HCEC 1CT (cell line): ENCODE measurements around the gene CCDC33.

ENCODE experiments used
- DNase-seq: peaks from one replicate; pipeline ENCODE4 v3.0.0-alpha.2; 2017

CCDC33 gene

DNA sequence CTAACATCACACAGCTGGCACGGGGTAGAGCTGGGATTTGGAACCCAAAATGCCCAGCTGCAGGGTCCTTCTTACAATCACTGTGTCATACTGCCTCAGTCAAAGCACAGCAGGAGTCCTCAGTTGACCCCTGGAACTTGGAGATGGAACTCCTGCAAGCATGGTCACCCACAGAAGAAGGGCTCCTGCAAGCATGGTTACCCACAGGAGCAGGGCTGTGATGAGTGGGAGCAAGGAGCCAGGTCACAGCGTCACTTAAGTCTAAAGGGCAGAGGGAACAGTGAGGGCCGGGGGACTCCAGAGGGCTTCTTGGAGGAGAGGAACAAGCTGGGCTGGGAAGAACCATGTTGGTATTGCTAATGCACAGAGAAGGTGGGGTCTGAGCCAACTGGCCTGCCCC, 24.9 kb downstream of the CCDC33 start:
- no peak for DNase-seq

DNA sequence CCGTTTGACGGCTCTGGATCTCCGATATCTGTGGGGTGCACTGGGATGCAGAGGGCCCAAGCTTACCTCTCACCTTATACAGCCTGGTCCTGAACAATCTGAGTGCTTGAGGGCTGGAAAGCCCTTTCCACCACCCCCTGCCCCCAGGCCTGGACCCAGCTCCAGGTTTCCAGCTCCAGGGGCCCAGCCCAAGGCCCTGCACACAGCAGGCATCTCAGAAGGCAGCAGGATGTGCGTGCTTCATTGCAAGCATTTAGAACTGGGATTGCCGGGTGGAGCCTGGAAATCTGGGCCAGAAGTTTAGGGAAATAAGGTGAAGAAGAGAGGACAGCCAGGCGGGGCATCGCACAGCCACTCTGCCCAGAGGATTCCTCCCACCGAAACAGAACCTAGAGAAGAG, 25.6 kb downstream of the CCDC33 start:
- DNase-seq: no peak

DNA sequence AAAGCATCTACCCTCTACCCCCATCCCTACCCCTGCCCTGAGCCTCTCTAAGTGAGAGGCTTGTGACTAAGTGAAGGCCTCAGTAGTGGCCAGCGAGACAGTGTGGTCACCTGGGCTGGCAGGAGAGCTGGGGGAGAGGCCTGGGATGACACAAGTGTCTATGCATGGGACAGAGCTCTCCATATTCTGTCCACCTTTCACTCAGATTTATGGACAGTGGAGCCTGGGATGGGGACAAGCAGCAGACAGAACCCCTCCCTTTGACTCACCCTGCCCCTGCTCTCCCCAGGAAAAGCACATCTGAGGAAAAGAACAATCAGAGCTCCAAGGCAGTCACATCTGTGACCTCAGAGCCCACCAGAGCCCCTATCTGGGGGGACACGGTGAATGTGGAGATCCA, 26.0 kb downstream of the CCDC33 start:
- no peak for DNase-seq

DNA sequence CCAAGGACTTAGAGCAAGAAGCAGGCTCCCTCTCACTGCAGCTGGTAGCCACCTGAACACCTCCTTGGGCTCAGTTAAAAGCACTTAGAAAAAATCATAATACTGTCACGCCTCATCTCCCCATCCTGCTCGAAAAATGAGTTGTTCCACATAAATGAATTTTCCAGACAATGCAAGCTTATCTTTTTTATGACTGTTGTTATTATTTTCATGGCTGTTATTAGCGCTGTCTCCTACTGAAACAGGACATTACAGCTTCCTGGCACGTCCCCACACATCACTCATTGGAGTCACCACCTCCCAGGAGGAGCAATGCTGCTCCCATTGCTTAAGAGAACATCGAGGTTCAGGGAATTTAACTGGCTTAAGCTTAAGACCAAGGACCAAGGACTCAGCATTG, 26.5 kb downstream of the CCDC33 start:
- DNase-seq: no peak

DNA sequence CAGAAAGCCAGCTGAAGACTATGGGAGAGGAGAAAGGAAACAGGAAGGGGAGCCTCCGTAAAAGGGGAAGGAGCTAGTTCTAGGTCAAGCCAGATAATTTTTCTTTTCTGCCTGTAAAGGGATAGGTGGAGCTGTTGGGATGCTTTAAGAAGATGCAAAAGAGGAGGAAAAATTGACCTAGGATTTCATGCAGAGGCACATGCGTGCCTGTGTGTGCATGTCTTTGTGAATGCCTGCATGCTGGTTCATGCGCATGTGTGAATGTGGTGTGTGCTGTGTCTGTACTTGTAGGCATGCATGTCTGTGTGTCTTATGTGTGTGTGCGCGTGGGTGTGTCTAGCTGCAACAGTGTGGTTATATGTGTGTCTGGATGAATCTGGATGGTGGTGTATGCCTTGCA, 27.3 kb downstream of the CCDC33 start:
- no peak for DNase-seq

DNA sequence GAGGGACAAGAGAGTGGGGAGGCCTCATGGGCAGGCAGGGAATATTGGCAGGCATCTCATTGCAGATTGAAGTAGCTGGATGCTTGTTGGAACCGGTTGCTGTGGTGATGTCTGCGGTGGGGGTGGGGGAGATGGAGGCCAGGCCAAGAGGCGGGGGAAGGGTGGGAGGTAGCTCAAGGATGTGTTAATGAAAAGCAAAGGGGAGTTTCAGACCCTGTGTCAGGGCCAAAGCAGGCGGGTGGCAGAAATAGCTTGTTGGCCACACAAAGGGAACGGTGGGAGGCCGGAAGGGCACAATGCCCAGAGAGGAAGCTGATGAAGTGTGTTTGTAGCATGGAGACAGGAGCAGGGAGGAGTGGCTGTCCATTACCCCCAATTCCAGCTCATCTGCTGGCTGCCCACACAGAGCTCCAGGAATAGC, 28.0 kb downstream of the CCDC33 start:
- no peak for DNase-seq

DNA sequence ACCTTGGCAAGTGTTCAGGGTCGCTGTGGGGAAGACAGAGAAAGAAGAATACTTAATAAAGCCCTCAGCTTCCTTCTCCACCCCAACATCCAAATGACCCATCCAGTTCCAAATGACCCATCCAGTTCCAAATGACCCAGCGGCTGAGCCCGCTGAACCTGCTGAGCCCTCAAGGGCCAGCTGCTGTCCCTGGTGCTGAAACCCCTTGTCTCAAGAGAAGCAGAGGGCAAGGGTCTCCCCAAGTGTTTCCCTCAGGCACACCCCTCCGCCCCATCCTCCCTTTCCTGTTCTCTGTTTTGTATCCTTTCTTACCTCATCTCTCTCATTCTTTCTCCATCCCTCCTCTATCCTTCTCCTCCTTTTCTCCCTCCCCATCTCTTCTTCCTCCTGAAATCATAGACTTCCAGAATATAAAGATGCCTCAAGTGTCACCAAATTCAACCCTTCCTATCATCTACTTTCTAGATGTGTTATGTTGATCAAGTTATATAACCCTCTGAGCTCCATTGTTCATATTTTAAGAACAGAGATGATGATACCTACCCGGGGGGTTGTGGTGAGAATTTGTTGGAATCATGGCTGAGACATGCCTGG, 29.0 kb downstream of the CCDC33 start:
- no peak for DNase-seq

DNA sequence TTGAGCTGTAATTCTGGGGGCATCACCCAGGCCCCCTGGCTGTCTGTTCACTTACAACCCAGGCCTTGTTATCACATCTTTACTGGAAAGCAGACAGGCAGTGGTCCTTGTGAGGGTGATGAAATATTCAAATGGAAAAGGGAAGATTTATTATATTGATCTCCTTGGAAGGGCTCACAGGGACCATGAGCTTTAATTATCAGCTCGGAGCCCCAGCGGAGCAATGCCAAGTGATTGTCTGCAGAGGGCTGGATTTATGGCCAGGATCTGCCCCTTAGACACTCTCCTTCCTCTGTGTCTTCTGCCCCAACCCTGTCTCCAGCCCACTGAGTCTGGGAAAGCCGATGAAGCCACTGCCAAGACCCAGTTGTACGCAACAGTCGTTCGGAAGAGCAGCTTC, 31.9 kb downstream of the CCDC33 start:
- no peak for DNase-seq

DNA sequence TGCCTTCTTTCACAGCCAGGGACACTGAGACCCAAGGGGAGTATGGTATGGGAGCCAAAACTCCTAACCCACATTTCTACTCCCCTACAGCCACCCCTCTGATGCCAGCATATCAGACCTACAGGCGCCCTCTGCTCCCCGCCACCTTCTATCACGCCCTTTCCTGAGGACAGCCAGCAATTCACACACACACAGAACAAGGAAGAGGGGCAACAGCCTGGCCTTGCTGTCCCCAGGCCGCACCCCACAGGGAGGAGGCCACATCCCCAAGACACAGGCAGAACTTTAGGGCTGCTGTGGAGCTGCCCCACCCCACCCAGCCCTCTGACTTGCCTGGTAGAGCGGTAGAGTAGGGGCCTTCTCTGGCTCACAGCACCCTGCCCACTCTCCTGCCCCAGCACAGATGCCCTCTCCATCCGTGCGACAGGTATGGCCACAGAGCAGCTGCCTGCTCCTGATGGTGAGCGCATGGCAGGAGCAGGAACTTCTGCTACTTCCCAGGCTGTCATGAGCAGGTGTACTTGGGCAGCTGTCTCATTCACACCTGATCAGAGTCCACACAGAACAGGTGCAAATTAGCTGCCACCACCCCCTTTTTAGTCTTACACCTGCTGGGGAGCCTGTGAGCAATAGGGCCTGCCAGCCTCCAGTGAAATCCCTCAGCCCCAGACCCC, 33.4 kb downstream of the CCDC33 start:
- DNase-seq: no peak

DNA sequence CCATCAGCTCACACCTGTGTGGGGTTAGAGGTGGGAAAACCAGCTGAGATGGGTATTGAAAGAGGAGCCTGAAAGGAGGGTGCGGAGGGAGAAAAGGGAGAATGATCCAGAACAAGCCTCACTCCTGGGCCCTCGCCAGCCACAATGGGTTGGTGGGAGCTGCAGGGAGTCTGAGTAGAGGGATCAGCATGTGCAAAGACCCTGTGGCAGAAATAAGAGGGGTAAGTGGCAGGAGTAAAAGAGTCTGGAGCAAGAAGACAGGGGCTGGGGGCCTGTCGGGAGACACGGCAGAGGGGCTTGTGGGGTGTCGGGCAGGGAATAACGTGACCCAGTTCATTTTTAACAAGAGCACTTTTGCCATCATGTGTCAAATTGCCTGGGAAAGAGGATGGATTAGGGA, 34.0 kb downstream of the CCDC33 start:
- no peak for DNase-seq

DNA sequence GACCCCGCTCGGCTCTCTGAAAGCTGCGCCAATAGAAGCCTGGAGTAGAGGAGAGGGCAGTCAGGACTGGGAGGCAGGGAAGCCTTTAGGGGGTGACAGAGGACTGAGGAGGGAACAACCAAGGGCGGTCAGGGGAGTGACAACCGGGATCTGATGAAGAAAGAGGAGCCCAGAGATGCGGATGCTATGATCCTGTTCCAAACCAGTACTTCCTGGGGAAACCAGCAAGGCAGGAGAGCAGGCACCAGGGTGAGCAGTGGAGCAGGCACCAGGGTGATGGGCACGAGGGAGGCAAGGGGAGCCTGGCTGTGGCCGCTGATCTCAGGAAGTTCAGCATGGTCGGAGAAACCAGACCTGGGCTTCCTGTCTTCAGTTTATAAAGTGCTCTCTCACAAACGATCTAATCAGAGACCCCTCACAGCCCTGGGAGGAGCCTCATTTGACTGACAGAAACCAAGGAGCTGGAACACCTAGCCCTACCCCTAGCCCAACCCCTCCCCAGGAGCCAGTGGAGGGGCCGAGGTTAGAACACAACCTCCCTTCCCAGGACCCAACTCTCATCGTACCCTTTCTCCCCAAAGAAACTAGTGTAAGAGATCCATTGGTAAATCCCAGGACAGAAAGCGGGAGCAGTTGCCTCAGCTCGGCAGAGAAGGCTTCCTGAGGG, 34.9 kb downstream of the CCDC33 start:
- DNase-seq: no peak

DNA sequence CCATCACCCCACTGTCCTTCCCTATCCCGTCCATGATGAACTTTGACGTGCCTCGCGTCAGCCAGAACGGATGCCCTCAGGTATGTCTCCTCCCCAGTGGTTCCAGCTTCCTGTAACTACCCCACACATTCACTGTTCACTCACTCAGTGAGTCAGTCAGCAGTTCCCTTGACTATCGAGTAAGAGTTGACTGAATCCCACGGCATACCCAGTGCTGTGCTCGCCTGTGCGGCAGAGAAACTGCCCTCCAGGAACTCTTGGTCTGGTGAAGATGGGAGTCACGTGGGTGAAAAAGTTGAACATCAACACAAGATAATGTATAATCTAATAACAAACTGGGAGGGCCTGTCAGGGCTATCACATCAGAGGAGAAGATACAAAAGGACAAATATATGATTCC, 36.7 kb downstream of the CCDC33 start:
- no peak for DNase-seq

DNA sequence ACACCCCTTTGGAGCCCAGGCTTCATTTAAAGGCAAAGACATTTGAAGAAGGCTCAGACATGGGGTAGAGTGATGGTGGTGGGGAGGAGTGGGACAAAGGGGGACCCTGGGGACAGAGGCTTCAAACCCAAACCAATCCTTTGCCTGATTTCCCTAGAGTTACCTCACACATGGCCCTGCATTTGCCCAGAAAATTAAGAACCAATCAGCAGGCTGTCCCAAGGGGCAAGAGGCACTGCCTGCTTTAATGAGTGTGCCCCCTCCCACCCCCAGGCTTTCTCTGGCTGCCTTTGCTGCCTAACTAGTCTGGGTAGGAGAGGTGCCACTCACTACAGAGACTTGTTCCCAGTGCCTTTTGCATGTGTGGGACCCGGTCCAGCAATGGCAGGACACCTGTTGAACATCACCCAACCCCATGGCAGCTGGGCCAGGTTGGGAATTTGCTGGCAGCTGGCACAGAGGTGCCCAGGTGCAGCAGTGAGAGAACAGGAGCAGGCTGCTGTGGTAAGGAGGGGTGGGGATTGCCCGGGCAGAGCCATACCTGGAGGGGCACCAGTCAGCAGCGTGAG, 38.4 kb downstream of the CCDC33 start:
- no peak for DNase-seq

DNA sequence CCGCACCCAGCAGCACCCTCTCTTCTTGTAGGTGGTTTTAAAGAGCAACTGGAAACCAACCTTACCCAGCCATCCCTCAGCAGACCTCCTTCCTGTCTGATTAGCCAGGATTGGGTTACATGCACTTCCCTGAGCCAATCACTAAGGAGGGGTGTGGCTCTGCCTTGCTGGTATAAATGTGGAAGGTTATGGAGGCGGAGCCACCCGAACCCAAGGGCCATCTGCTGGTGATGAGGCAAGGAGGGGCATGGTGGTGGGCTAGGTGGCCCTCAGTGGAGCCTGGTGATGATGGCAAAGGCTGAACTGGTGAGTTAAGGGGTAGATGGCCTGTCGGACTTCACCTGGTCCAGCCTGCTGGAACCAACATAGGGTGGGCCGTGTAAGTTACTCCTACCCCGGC, 39.8 kb downstream of the CCDC33 start:
- no peak for DNase-seq

DNA sequence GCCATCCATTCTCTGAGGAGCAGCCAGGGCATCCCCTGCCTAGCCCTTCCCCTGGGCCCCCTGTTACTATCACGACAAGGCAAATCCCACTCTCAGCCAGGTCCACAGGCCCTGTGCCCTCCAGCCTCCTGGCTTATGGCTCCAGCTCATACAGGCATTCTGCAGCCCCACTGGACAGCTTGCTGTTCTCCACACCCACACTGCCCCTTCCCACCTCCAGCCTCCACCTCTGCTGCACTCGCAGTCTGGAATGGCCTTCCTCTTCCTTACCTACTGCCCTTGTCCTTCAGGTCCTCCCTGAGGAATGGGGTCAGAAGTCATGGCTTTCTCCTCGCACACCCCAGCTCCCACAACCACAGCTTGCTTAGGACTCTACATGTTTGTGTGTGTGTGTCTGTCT, 40.4 kb downstream of the CCDC33 start:
- no peak for DNase-seq

DNA sequence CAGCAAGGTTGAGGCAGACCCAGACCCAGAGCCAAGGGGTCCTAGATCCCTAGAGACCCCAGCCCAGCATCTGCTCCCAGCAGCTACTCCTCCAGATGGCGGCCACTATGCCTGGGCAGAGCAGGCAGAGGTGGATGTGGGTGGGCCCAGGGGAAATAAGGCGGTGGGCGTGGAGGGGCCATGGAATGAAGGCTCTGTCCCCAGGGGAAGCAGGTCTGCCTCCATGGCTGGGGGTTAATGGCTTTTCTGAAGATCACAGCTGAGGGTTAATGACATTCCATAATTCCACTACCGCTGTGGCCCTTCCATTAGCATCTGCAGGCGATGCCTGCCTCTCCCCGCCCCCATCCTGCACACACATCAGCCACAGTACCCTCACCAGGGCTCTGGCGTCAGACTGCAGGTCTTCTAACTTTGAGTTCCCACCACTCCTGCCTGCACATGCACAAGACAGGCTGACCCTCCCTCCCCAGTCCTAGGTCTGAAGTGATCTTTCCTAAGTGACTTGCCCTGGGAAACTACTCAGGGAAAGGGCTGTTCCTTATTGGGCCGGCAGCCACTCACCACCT, 41.2 kb downstream of the CCDC33 start:
- DNase-seq: no peak

DNA sequence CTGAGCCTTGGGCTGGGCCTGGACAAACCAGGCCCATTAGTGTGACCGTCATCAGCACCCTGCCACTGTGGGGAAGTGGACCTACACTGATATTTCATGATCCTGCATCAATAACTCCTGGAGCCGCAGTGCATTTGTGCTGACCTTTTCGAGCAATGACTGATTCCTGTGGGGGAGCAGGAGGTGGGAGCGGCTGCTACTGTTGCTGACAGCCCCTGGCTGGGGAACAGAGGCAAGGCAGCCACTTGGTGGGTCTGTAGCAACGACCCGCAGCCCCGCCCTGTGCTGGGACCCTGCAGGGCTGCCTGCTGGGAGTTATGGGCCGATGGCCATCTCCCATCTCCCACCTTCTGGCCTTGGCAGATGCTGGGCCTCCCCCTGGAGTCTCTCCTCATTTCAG, 42.1 kb downstream of the CCDC33 start:
- no peak for DNase-seq

DNA sequence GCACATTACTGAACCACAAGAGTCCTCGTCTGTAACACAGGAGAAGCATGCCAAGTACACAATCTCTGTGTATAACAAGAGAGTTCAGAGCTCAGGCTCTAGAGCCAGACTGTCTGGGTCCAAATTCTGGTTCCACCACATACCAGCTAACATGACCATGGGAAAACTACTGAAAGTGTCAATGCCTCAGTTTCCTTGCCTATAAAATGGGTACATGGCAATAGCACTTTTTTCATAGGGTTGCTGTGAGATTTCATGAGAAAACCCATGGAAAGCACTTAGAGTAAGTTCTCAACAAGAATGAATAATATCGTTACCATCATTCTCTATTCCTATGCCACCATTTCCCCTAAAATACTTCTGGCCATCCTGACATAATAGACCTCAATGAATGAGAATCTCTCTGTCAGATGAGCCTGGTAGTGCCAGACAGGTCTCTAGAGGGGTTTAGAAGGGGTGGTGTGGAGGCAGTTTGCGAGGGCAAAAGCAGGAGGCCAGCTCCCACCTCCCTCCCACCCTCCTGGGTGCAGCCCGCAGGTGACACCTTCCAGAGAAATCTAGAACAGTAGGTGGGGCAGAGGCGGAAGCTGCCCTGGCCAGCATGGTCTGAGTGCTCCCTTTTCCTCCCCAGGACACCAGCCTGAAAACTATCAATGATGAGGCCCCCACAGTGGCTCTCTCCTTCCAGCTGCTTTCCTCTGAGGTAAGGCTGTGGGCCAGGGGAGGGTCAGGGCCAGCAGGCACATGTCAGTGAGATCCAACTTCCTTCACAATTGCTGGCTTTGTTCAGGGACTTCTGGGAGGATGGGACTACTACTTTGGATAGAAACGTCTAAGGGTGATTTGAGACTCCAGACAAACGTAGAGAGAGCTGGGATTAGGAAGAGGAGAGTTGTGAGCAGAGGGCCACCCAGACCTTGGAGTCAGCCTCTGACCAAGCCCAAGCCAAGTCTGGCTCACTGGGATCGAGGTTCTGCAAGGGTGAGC, 45.3 kb downstream of the CCDC33 start:
- DNase-seq: no peak

DNA sequence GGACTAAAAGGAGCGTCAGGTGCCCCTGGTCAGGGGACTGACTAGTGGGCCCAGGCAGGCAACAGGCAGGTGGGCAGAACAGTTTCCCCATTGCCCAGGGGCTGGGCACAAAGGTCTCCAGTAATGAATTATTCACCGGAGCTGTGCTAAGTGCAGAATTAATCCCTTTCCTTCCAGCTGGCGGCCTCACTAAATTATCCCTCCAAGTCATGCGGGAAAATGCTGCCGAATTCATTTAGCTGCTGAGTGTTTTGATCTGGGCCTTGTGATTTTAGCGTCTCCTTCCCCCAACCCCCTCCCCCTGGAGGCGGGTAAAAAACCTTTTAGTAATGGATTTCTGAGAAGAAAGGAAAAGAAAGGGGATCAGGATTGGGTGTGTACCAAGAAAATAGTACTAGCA, 47.2 kb downstream of the CCDC33 start:
- DNase-seq: no peak

DNA sequence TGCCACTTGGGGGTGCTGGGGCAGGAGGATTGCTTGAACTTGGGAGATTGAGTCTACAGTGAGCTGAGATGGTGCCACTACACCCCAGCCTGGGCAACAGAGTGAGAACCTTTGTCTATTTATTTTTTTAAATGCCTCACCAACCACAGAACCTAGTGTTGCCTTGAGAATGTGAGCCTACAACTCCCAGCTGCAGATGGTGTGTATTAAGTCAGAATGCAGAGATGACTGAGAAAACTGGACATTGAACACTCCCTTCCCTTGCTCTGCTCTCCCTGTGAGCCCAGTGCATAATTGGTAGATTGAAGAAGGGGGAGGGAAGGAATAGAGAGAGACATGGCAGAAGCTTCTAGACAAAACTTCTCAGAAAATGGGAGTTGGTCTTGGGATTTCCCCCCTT, 53.5 kb downstream of the CCDC33 start:
- no peak for DNase-seq

DNA sequence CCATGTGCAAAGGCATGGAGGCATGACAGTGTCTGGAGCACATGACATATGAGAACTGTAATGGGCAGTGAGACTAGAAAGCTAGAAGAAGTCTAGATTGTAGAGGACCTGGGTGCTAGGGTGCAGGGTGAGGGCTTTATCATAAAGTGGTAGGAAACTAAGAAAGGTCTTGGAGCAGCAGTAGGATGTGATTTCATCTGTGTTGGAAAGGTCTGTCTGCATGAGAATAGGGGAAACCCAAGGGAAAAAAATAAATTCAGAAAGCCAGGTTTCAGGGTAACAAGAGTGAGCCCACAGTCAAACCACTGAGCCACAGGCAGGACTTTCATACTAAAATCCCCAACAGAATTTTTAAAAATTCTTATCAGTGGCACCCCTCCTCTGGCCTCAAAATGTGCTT, 54.5 kb downstream of the CCDC33 start:
- DNase-seq: no peak
